GM06990 (cell line): ENCODE data around the gene EIF2S3.
"Not testable (repeated sequence)": the region's sequence is repeated elsewhere in the genome, so short reads cannot be mapped to it uniquely, and the experiment has no call there.

Source experiments
- DNase-seq: peaks from one replicate; pipeline ENCODE4 v3.0.0-alpha.2; 2011; ENCODE audit not compliant: insufficient read length; ENCODE audit errors: extremely low read depth
- H3K27me3 ChIP-seq: replicated peaks from 2 replicates; pipeline ENCODE4 v1.6.0; 2011; ENCODE audit warnings: low read length; ENCODE audit not compliant: control insufficient read depth, insufficient read depth
- H3K36me3 ChIP-seq: 2 replicates; pipeline ENCODE4 v1.5.1; 2011; ENCODE audit warnings: low read length; ENCODE audit not compliant: control insufficient read depth, insufficient read depth
- H3K4me3 ChIP-seq: replicated peaks from 2 replicates; pipeline ENCODE4 v1.5.1; 2011; ENCODE audit warnings: low read depth, mild to moderate bottlenecking, control low read depth, low read length
- TF ChIP-seq, protein P1 (sequence below): IDR thresholded peaks from 2 replicates; pipeline ENCODE4 v1.5.1; 2011; ENCODE audit warnings: low read length, control low read depth, mild to moderate bottlenecking, inconsistent platforms; ENCODE audit not compliant: insufficient read depth, poor library complexity, severe bottlenecking

The EIF2S3 gene

GRCh38 chrX:24055043-24055356 is 244 bp downstream of the EIF2S3 start:
- DNase-seq = no peak
- H3K36me3 ChIP-seq = peaks cover 3% of the 10 kb centered on the region
- no peak overlapping the region for H3K4me3 ChIP-seq
- H3K27me3 ChIP-seq = no peaks in the 10 kb centered on the region
- TF ChIP-seq, protein P1, sequence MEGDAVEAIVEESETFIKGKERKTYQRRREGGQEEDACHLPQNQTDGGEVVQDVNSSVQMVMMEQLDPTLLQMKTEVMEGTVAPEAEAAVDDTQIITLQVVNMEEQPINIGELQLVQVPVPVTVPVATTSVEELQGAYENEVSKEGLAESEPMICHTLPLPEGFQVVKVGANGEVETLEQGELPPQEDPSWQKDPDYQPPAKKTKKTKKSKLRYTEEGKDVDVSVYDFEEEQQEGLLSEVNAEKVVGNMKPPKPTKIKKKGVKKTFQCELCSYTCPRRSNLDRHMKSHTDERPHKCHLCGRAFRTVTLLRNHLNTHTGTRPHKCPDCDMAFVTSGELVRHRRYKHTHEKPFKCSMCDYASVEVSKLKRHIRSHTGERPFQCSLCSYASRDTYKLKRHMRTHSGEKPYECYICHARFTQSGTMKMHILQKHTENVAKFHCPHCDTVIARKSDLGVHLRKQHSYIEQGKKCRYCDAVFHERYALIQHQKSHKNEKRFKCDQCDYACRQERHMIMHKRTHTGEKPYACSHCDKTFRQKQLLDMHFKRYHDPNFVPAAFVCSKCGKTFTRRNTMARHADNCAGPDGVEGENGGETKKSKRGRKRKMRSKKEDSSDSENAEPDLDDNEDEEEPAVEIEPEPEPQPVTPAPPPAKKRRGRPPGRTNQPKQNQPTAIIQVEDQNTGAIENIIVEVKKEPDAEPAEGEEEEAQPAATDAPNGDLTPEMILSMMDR = no peak

GRCh38 chrX:24063488-24063887 is 8.7 kb downstream of the EIF2S3 start:
- H3K36me3 ChIP-seq = peaks cover 16% of the 10 kb centered on the region
- no peak for DNase-seq
- TF ChIP-seq, protein P1 = no peak
- no peak overlapping the region for H3K4me3 ChIP-seq
- no peaks in the 10 kb centered on the region for H3K27me3 ChIP-seq

DNA sequence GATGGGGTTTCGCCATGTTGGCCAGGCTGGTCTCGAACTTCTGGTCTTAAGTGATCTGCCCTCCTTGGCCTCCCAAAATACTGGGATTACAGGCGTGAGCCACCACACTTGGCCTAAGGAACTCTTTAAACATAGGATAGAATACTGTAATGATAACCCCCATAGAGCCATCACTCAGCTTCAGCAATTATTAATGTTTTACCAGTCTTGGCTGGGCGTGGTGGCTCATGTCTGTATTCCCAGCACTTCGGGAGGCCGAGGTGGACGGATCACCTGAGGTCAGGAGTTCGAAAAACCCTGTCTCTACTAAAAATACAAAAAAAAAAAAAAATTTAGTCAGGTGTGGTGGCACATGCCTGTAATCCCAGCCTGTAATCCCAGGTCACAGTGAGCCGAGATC is 15.1 kb downstream of the EIF2S3 start:
- DNase-seq = no peak
- Histone ChIP-seq H3K27me3 (no peaks in the 10 kb centered on the region), H3K36me3 (peaks cover 9% of the 10 kb centered on the region), H3K4me3 (no peak overlapping the region)
- TF ChIP-seq, protein P1 = no peak

DNA sequence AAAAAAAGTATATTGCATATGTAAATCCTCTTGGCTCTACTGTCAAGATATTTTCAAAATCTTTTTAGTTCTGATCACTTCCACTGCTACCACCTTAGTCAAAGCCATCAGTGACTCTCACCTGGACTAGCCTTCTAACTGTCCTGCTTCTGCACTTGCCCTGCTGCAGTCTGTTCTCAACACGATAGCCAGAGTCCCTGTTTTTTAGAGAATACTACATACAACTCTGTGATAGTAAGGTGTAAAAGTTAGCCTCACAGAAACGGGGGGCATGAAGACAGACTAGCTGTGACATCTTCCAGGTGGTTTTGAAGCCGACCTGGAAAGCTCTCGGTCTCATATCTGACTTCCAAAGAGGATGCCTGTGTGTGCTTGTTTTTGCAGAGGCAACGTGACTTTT is 24.7 kb downstream of the EIF2S3 start:
- TF ChIP-seq, protein P1 = no peak
- DNase-seq = no peak
- H3K36me3 ChIP-seq = peaks cover 7% of the 10 kb centered on the region
- no peak overlapping the region for H3K4me3 ChIP-seq
- H3K27me3 ChIP-seq = no peaks in the 10 kb centered on the region

DNA sequence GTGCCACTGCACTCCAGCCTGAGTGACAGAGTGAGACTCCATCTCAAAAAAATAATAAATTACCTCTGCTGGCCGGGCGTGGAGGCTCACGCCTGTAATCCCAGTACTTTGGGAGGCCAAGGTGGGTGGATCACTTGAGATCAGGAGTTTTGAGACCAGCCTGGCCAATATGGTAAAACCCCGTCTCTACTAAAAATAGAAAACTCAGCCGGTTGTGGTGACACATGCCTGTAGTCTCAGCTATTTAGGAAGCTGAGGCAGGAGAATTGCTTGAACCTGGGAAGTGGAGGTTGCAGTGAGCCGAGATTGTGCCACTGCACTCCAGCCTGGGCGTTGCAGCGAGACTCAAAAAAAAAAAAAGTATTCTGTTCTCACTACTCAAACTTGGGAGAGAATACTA is 25.5 kb downstream of the EIF2S3 start:
- H3K4me3 ChIP-seq, H3K27me3 ChIP-seq, DNase-seq, H3K36me3 ChIP-seq: not testable (repeated sequence)

GRCh38 chrX:24080704-24081103 is 25.9 kb downstream of the EIF2S3 start:
- H3K36me3 ChIP-seq = peaks cover 2% of the 10 kb centered on the region; the same call in 1 of the 2 replicates
- no peaks in the 10 kb centered on the region for H3K27me3 ChIP-seq
- H3K4me3 ChIP-seq = no peak overlapping the region
- TF ChIP-seq, protein P1 = no peak
- DNase-seq = peak; percentile 16
